ENCODE data around the gene ARMH3. TPM values are rescaled to one million over a fixed set of nuclear protein-coding genes. Genes with fewer than 3 reads are reported as not detected.

Gene ARMH3
- total RNA-seq, 2 experiments from 2014 or later = 7.9 to 24.3 TPM

DNA sequence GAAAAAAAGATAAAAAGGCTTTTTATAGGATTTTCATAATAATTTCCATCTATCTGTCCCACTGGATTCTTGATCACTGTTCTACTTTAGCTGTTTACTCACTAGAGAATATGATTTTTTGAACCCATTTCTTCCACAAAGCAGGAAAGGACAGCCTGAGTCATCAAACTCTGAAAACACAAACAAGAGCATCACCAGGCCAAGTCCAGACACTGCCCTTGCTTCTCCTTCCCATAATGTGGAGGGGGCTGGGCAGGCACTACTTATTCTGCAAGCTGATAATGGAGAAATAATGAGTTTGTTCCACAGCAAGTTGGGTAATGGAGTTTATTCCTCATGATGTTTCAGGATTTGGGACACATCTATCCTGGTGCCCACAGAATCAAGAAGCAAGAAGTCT, 199.3 kb downstream of the ARMH3 start:
- intact Hi-C loops (cut with micrococcal nuclease; ENCODE audit: unreplicated experiment) = no loop called here
- Histone ChIP-seq H3K4me3 (ENCODE audit: low read depth, low read length, poor library complexity, severe bottlenecking) (no peak overlapping the region), H4K20me1 (ENCODE audit: insufficient read depth, low read length) (no peaks in the 10 kb centered on the region), H2AFZ (ENCODE audit: low read length) (no peak overlapping the region), H3K27ac (ENCODE audit: low read depth, low read length, poor library complexity, severe bottlenecking) (no peak overlapping the region), H3K9me3 (ENCODE audit: low read length) (peaks cover 7% of the 10 kb centered on the region; the same call in 1 of the 2 replicates), H3K79me2 (ENCODE audit: insufficient read depth, low read depth, low read length) (no peaks in the 10 kb centered on the region), H3K4me2 (ENCODE audit: low read length) (no peak overlapping the region), H3K4me1 (ENCODE audit: insufficient read depth, low read length, poor library complexity, severe bottlenecking) (peaks cover 9% of the 10 kb centered on the region), H3K9me2 (ENCODE audit: insufficient read depth, low read length) (no peaks in the 10 kb centered on the region), H3K36me3 (ENCODE audit: insufficient read depth, low read length) (0 out of 2 replicates have a peak, but pooled peaks cover 7% of the 10 kb centered on the region)
- ChIA-PET CTCF (ENCODE audit: unreplicated experiment) (no interaction called here), POLR2A (interaction anchor here (1.3 kb wide), 1 partner anchor 14 kb away, joined by 3 read pairs; no protein-coding TSS in a partner anchor)
- no TSS peak for BruUV-seq (replicated peaks)
- DNase-seq (ENCODE audit: low spot score) = no peak
- TF ChIP-seq, protein P1, sequence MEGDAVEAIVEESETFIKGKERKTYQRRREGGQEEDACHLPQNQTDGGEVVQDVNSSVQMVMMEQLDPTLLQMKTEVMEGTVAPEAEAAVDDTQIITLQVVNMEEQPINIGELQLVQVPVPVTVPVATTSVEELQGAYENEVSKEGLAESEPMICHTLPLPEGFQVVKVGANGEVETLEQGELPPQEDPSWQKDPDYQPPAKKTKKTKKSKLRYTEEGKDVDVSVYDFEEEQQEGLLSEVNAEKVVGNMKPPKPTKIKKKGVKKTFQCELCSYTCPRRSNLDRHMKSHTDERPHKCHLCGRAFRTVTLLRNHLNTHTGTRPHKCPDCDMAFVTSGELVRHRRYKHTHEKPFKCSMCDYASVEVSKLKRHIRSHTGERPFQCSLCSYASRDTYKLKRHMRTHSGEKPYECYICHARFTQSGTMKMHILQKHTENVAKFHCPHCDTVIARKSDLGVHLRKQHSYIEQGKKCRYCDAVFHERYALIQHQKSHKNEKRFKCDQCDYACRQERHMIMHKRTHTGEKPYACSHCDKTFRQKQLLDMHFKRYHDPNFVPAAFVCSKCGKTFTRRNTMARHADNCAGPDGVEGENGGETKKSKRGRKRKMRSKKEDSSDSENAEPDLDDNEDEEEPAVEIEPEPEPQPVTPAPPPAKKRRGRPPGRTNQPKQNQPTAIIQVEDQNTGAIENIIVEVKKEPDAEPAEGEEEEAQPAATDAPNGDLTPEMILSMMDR (conservative IDR thresholded peaks at IDR 0.05; ENCODE audit: low read length) = no peak
- no peak for TF ChIP-seq EZH2phosphoT487 (IDR thresholded peaks at IDR 0.05; ENCODE audit: borderline replicate concordance, low read depth, low read length)

DNA sequence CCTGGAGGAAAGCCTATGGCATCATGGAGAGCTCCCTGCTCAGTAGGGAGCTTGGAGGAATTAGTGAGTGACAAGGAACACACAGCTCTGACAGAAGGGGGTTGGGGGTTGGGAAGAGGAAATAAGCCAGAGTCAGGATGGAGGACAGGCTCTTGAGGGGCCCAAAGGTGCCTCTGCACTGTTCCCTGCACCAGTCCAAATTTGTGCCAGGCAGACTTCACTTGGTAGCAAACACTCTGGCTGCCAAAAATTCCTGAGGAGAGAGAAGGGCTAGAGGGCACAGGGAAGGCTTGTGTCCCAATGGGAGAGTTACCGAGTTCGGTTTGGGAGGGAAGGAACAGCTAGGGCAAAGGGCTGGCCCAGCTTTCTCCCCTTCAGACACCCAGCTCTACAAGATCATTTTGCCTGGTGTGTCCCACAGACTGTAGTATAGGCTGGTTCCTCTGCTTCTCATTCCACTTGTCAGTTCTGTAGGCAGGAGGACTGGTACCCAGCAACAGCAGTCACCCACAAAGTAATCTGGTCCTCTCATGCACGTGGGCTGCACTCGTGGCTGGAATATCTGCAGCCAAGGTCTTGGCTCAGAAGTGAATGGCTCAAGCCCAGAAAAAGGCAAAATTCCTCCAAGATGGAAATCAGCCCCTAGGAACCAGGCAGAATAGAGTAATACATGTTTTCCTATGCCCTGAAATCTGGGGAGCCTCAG, 204.4 kb downstream of the ARMH3 start:
- Histone ChIP-seq H3K36me3 (ENCODE audit: insufficient read depth, low read length) (no peaks in the 10 kb centered on the region), H3K9me2 (ENCODE audit: insufficient read depth, low read length) (no peaks in the 10 kb centered on the region), H3K9me3 (ENCODE audit: low read length) (no peaks in the 10 kb centered on the region), H3K79me2 (ENCODE audit: insufficient read depth, low read depth, low read length) (no peaks in the 10 kb centered on the region), H3K4me3 (ENCODE audit: low read depth, low read length, poor library complexity, severe bottlenecking) (no peak overlapping the region), H3K27ac (ENCODE audit: low read depth, low read length, poor library complexity, severe bottlenecking) (no peak overlapping the region), H4K20me1 (ENCODE audit: insufficient read depth, low read length) (no peaks in the 10 kb centered on the region), H3K4me2 (ENCODE audit: low read length) (no peak overlapping the region), H3K4me1 (ENCODE audit: insufficient read depth, low read length, poor library complexity, severe bottlenecking) (no peaks in the 10 kb centered on the region), H2AFZ (ENCODE audit: low read length) (no peak overlapping the region)
- ChIA-PET CTCF (ENCODE audit: unreplicated experiment) (interaction anchor here (0.6 kb wide), 1 partner anchor 262 kb away, joined by 3 read pairs; no protein-coding TSS in a partner anchor), POLR2A (interaction anchor here (0.5 to 0.7 kb wide), 3 partner anchors 45 to 835 kb away, joined by 3 read pairs; no protein-coding TSS in a partner anchor)
- no peak for DNase-seq (ENCODE audit: low spot score)
- no TSS peak for BruUV-seq (replicated peaks)
- TF ChIP-seq EZH2phosphoT487 (IDR thresholded peaks at IDR 0.05; ENCODE audit: borderline replicate concordance, low read depth, low read length) = no peak
- TF ChIP-seq, protein P1 (conservative IDR thresholded peaks at IDR 0.05; ENCODE audit: low read length) = no peak
- intact Hi-C loops (cut with micrococcal nuclease; ENCODE audit: unreplicated experiment) = no loop called here

DNA sequence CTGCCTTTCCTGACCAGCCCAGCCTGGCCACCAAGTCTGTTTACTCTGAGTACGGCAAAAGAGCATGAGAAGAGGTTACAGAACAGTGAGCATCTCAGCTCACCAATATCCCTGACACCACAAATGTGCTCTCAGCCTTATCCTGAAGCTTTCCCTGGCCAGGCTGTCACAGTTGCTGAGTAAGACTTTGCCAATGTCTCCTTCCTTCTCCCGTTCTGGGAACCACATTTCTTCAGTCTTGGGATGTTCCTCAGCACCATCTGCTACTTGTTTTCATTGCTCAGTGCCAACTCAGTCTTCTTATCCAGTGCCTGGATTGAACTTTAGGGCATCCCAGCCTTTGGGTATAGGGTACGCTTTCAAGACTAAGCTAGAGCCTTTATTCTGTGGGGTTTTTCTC, 205.2 kb downstream of the ARMH3 start:
- H3K4me1 ChIP-seq (ENCODE audit: insufficient read depth, low read length, poor library complexity, severe bottlenecking) = no peaks in the 10 kb centered on the region
- ChIA-PET POLR2A (interaction anchor here (0.5 to 0.7 kb wide), 4 partner anchors 36 to 163 kb away, joined by 3 to 5 read pairs (median 4); no protein-coding TSS in a partner anchor), CTCF (ENCODE audit: unreplicated experiment) (interaction anchor here (0.6 kb wide), 1 partner anchor 263 kb away, joined by 3 read pairs; no protein-coding TSS in a partner anchor)
- no peak overlapping the region for H2AFZ ChIP-seq (ENCODE audit: low read length)
- H3K36me3 ChIP-seq (ENCODE audit: insufficient read depth, low read length) = no peaks in the 10 kb centered on the region
- H3K79me2 ChIP-seq (ENCODE audit: insufficient read depth, low read depth, low read length) = no peaks in the 10 kb centered on the region
- no TSS peak for BruUV-seq (replicated peaks)
- intact Hi-C loops (cut with micrococcal nuclease; ENCODE audit: unreplicated experiment) = no loop called here
- DNase-seq (ENCODE audit: low spot score) = no peak
- H3K9me3 ChIP-seq (ENCODE audit: low read length) = no peaks in the 10 kb centered on the region
- TF ChIP-seq, protein P1 (conservative IDR thresholded peaks at IDR 0.05; ENCODE audit: low read length) = no peak
- no peak for TF ChIP-seq EZH2phosphoT487 (IDR thresholded peaks at IDR 0.05; ENCODE audit: borderline replicate concordance, low read depth, low read length)
- no peak overlapping the region for H3K27ac ChIP-seq (ENCODE audit: low read depth, low read length, poor library complexity, severe bottlenecking)
- H4K20me1 ChIP-seq (ENCODE audit: insufficient read depth, low read length) = no peaks in the 10 kb centered on the region
- H3K4me2 ChIP-seq (ENCODE audit: low read length) = no peak overlapping the region
- no peaks in the 10 kb centered on the region for H3K9me2 ChIP-seq (ENCODE audit: insufficient read depth, low read length)
- no peak overlapping the region for H3K4me3 ChIP-seq (ENCODE audit: low read depth, low read length, poor library complexity, severe bottlenecking)
